ENCODE data around the gene EMC9. TPM values are rescaled to one million over a fixed set of nuclear protein-coding genes. Genes with fewer than 3 reads are reported as not detected.

Gene EMC9
- total RNA-seq, 1 experiment from 2014 or later = 42.0 TPM

GRCh38 chr14:24143511-24143910 is 2.1 kb upstream of the EMC9 start:
- H3K36me3 ChIP-seq (ENCODE audit: control insufficient read depth in 1 of 2, insufficient read depth in 2 of 2, low read length in 2 of 2) = peaks cover 15 to 18% of the 10 kb centered on the region in 2 experiments
- no TSS peak for BruUV-seq (replicated peaks)
- ATAC-seq (no peak), DNase-seq (ENCODE audit: low read depth, low spot score) (no peak)
- H3K27ac ChIP-seq (ENCODE audit: low read depth, low read length) = no peak overlapping the region
- no peaks in the 10 kb centered on the region for H4K20me1 ChIP-seq (ENCODE audit: insufficient read depth)
- H3K4me3 ChIP-seq (replicated peaks in 1 of 2; ENCODE audit: low read depth in 1 of 2, low read length in 2 of 2) = no peak overlapping the region
- H3K9me3 ChIP-seq (ENCODE audit: control insufficient read depth in 1 of 2, insufficient read depth in 1 of 2, low read depth in 1 of 2, low read length in 2 of 2) = no peaks in the 10 kb centered on the region
- TF ChIP-seq EZH2 (IDR thresholded peaks at IDR 0.05) (no peak), JUND (IDR thresholded peaks at IDR 0.05) (no peak), ZNF274 (IDR thresholded peaks at IDR 0.05; ENCODE audit: low read depth, low read length) (no peak), POLR2A (IDR thresholded peaks at IDR 0.05; ENCODE audit: borderline replicate concordance, extremely low read depth, insufficient read depth, insufficient read length) (no peak)
- no peaks in the 10 kb centered on the region for H3K27me3 ChIP-seq (ENCODE audit: insufficient read depth, low read length)
- H3K9ac ChIP-seq (ENCODE audit: low read length) = no peak overlapping the region
- CTCF ChIA-PET = no interaction called here
- peaks cover 61% of the 10 kb centered on the region for H3K79me2 ChIP-seq (ENCODE audit: insufficient read depth, low read length)
- RAD21 ChIA-PET (ENCODE audit: low non-redundant PET in 1 of 2, low total read pairs in 2 of 2, uncharacterized antibody in 2 of 2, unreplicated experiment in 2 of 2) = no interaction called here
- intact Hi-C loops (cut with micrococcal nuclease) = no loop called here
- H3K9me2 ChIP-seq (ENCODE audit: insufficient read depth) = no peaks in the 10 kb centered on the region
- no peak overlapping the region for H2AFZ ChIP-seq (ENCODE audit: low read depth, low read length, poor library complexity, severe bottlenecking)
- POLR2A ChIA-PET = no interaction called here
- peaks cover 27 to 35% of the 10 kb centered on the region in 2 experiments for H3K4me1 ChIP-seq (ENCODE audit: control insufficient read depth in 1 of 2, insufficient read depth in 2 of 2, low read length in 2 of 2)
- H3K4me2 ChIP-seq (ENCODE audit: low read length) = no peak overlapping the region

DNA sequence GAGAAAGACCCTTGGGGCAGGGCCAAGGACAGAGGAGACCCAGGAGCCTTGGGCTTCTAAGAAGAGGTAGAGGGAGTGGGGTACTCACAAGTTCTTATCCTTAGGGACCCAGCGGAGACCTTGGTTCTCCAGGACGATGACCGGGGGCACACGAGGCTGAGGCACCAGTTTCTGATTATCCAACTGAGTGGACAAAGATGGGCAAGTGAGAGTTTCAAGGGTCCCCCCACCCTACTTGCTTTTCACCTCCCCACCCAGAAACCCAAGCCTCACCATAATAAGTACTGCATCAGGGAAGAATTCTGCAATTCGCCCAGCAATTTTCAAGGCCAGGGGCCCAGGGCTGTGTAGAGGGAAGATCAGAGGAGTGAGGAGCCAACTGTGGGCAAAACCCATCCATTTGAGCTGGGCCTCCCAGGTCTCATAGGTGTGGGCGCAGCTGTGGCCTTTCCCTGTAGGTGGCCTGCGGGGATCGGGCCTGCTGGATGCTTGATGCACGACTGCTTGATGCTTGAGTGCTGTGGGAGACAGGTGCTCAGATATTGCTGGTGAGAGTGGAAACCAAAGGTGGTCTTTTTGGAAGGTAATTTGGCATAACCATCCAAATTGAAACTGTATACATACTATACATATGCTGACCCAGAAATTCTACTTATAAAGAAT is 2.0 kb downstream of the EMC9 start:
- H3K9ac ChIP-seq (ENCODE audit: low read length) = no peak overlapping the region

More for the DNA sequence above, 2.0 kb downstream of the EMC9 start:
- ChIA-PET CTCF (interaction anchor here (0.6 to 2.0 kb wide), 2 partner anchors 31 to 81 kb away, joined by 3 to 7 read pairs; no protein-coding TSS in a partner anchor), POLR2A (interaction anchor here (1.3 to 2.9 kb wide), 3 partner anchors 7 to 25 kb away, joined by 4 to 36 read pairs (median 7); partner anchors contain the start of genes DCAF11, IRF9, NRL and PSME2), RAD21 (ENCODE audit: low non-redundant PET in 1 of 2, low total read pairs in 2 of 2, uncharacterized antibody in 2 of 2, unreplicated experiment in 2 of 2) (no interaction called here)
- Histone ChIP-seq H3K9me3 (ENCODE audit: control insufficient read depth in 1 of 2, insufficient read depth in 1 of 2, low read depth in 1 of 2, low read length in 2 of 2) (no peaks in the 10 kb centered on the region), H3K36me3 (ENCODE audit: control insufficient read depth in 1 of 2, insufficient read depth in 2 of 2, low read length in 2 of 2) (peaks cover 21 to 25% of the 10 kb centered on the region in 2 experiments), H3K27ac (ENCODE audit: low read depth, low read length) (peak overlapping the region; percentile 91; the same call in 1 of the 2 replicates), H3K4me1 (ENCODE audit: control insufficient read depth in 1 of 2, insufficient read depth in 2 of 2, low read length in 2 of 2) (peaks cover 26 to 48% of the 10 kb centered on the region in 2 experiments), H3K79me2 (ENCODE audit: insufficient read depth, low read length) (peaks cover 45% of the 10 kb centered on the region), H3K4me3 (replicated peaks in 1 of 2; ENCODE audit: low read depth in 1 of 2, low read length in 2 of 2) (peak overlapping the region; percentile 66 to 87; a peak in 3 of 4 replicates), H4K20me1 (ENCODE audit: insufficient read depth) (no peaks in the 10 kb centered on the region), H3K9me2 (ENCODE audit: insufficient read depth) (no peaks in the 10 kb centered on the region), H3K4me2 (ENCODE audit: low read length) (peak overlapping the region; percentile 91), H3K27me3 (ENCODE audit: insufficient read depth, low read length) (no peaks in the 10 kb centered on the region), H2AFZ (ENCODE audit: low read depth, low read length, poor library complexity, severe bottlenecking) (no peak overlapping the region)
- ATAC-seq = no peak
- intact Hi-C loops (cut with micrococcal nuclease) = no loop called here
- no TSS peak for BruUV-seq (replicated peaks)
- DNase-seq (ENCODE audit: low read depth, low spot score) = no peak
- TF ChIP-seq YY1 (IDR thresholded peaks at IDR 0.05; ENCODE audit: extremely low read depth, insufficient replicate concordance, low read depth, low read length) = no peak
- peak in 2 of 3 experiments; percentile 27 to 30; a peak in 3 of 6 replicates for TF ChIP-seq CTCF (IDR thresholded peaks at IDR 0.05 in 2 of 3, conservative IDR thresholded peaks at IDR 0.05 in 1 of 3; ENCODE audit: borderline replicate concordance in 1 of 3, insufficient read depth in 1 of 3, low read depth in 2 of 3, low read length in 2 of 3)
- TF ChIP-seq CEBPB (IDR thresholded peaks at IDR 0.05; ENCODE audit: low read depth) = no peak
